K562 (cell line): ENCODE data around the gene ZNF544. TPM values are rescaled to one million over a fixed set of nuclear protein-coding genes. Genes with fewer than 3 reads are reported as not detected.
A peak's percentile ranks its signal among the peaks of the same experiment; 100 is the strongest.

ENCODE experiments used
- BCL6 ChIP-seq: fragments of 250-450 bp; sonication (Bioruptor Pico); IDR thresholded peaks from 2 replicates; pipeline ENCODE4 v1.4.0; 2020
- CREB1 ChIP-seq, 2 experiments: sonication (generic) in 1 of 2; formaldehyde crosslinking in 1 of 2; IDR thresholded peaks; 2 replicates each; pipeline versions ENCODE4 v1.6.1 to v1.8.0; 2012 to 2022; ENCODE audit warnings: inconsistent platforms in 1 of 2, mild to moderate bottlenecking in 1 of 2, missing genetic modification reagents in 1 of 2, moderate library complexity in 1 of 2
- FOXJ3 ChIP-seq: sonication (generic); formaldehyde crosslinking; IDR thresholded peaks from 2 replicates; pipeline ENCODE4 v1.4.0; 2020; ENCODE audit warnings: mild to moderate bottlenecking, missing genetic modification reagents
- NUFIP1 ChIP-seq: fragments of 450-650 bp; IDR thresholded peaks from 2 replicates; pipeline ENCODE4 v1.6.1; 2018; ENCODE audit not compliant: partially characterized antibody
- SIN3A ChIP-seq, 2 experiments: fragments of 150-350 bp in 1 of 2; IDR thresholded peaks; 2 replicates each; pipeline ENCODE4 v1.6.1; 2011 to 2016; ENCODE audit warnings: borderline replicate concordance in 2 of 2, low read depth in 2 of 2, low read length in 2 of 2, mild to moderate bottlenecking in 2 of 2, moderate library complexity in 2 of 2; ENCODE audit not compliant: control insufficient read depth in 1 of 2
- SIRT6 ChIP-seq: IDR thresholded peaks from one replicate; pipeline ENCODE4 v1.6.1; 2012; ENCODE audit warnings: low read depth, mild to moderate bottlenecking, control low read depth, inconsistent platforms, low read length, moderate library complexity
- SP1 ChIP-seq: sonication (generic); formaldehyde crosslinking; IDR thresholded peaks from 2 replicates; pipeline ENCODE4 v1.8.1; 2022; ENCODE audit warnings: mild to moderate bottlenecking, missing genetic modification reagents
- polyA plus RNA-seq, 8 experiments: library from polyadenylated mRNA; depleted of rRNA in 4 of 8; stranded (reverse) in 5 of 8; unstranded in 3 of 8; fragments of >200 nt; fragmentation: Nextera tagmentation in 2 of 8; fragmentation: Illumina TruSeq in 1 of 8; extraction: Ambion mirVana in 2 of 8; extraction: Trizol in 1 of 8; gene quantifications; 2 replicates each; pipeline versions ENCODE4 v1.2.1 to v1.2.3, GENCODE V29; 2011 to 2014; ENCODE audit warnings: inconsistent platforms in 1 of 8, missing spikeins in 1 of 8
- total RNA-seq, 7 experiments: library from RNA; depleted of rRNA in 6 of 7; stranded (reverse); fragments of >200 nt in 6 of 7; fragmentation: Illumina TruSeq in 2 of 7; extraction: Trizol in 2 of 7; gene quantifications; 2 replicates each; pipeline versions ENCODE4 v1.2.1 to v1.2.3, GENCODE V29; 2011 to 2021; ENCODE audit warnings: low replicate concordance in 1 of 7
- TF ChIP-seq, protein P1 (sequence below), 2 experiments: fragments of 450-650 bp in 1 of 2; sonication (generic) in 1 of 2; formaldehyde crosslinking in 1 of 2; IDR thresholded peaks; 2 replicates each; pipeline versions ENCODE4 v1.7.1 to v1.9.0; 2016 to 2022; ENCODE audit warnings: inconsistent platforms in 1 of 2, mild to moderate bottlenecking in 1 of 2, missing genetic modification reagents in 1 of 2

The ZNF544 gene
- total and polyA plus RNA-seq, 9 of the 15 experiments (the other 6 are each of a cell fraction or from before 2014, with no cell fraction given): 23.6 to 59.0 (median 41.4) TPM

DNA sequence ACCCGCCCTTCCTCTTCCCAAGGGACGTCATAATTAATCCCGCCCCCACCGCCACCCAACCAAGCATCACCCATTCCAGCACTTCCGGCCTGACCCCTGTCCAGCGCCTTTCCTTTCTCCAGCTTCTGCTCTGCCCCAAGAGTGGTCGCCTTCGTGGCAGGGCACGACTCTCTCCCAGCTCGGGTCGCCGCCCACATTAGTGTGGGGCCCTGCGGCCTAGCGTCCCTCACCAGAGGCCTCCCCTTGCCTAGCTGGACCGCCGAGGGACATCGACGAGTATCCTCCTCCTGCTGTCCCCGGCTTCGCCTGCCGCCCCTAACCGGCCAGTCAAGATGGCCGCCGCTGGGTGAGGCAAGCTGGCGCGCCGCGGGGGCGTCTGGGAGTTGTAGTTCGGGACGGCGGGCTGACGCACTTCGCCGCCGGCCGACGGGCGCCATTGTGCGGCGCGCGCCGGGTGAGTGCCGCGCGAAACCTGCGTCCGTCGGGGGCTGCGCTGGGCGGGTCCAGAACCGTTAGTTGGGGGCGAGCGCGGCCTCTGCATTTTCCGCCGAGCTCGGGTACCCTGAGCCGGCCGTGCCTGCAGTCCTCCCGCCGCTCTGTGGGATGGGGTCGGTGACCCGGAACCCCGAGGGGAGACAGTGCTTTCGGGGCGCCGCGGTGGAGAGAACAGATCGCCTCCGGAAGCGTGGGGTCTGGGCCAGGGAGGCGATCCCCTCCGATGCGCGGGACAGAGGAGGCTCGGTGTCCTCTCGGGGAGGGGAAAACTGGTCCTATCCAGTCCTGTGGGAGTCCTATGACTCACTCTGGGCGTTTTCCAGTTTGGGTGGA lies 45.5 kb upstream of the ZNF544 start, which contains the start of gene ZNF274 (continued):
- TF ChIP-seq, protein P1, sequence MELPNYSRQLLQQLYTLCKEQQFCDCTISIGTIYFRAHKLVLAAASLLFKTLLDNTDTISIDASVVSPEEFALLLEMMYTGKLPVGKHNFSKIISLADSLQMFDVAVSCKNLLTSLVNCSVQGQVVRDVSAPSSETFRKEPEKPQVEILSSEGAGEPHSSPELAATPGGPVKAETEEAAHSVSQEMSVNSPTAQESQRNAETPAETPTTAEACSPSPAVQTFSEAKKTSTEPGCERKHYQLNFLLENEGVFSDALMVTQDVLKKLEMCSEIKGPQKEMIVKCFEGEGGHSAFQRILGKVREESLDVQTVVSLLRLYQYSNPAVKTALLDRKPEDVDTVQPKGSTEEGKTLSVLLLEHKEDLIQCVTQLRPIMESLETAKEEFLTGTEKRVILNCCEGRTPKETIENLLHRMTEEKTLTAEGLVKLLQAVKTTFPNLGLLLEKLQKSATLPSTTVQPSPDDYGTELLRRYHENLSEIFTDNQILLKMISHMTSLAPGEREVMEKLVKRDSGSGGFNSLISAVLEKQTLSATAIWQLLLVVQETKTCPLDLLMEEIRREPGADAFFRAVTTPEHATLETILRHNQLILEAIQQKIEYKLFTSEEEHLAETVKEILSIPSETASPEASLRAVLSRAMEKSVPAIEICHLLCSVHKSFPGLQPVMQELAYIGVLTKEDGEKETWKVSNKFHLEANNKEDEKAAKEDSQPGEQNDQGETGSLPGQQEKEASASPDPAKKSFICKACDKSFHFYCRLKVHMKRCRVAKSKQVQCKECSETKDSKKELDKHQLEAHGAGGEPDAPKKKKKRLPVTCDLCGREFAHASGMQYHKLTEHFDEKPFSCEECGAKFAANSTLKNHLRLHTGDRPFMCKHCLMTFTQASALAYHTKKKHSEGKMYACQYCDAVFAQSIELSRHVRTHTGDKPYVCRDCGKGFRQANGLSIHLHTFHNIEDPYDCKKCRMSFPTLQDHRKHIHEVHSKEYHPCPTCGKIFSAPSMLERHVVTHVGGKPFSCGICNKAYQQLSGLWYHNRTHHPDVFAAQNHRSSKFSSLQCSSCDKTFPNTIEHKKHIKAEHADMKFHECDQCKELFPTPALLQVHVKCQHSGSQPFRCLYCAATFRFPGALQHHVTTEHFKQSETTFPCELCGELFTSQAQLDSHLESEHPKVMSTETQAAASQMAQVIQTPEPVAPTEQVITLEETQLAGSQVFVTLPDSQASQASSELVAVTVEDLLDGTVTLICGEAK (IDR thresholded peaks at IDR 0.05): peak; percentile 88
- TF ChIP-seq, protein P1 (CRISPR knock-in tag; IDR thresholded peaks at IDR 0.05): no peak
- TF ChIP-seq NUFIP1 (peak; percentile 71), FOXJ3 (CRISPR knock-in tag) (no peak), BCL6 (CRISPR knock-in tag) (no peak), CREB1 (IDR thresholded peaks at IDR 0.05) (peak; percentile 80), CREB1 (CRISPR knock-in tag; IDR thresholded peaks at IDR 0.05) (peak; percentile 86), SP1 (peak; percentile 91), SIRT6 (no peak), SIN3A (IDR thresholded peaks at IDR 0.05; ENCODE audit: borderline replicate concordance in 2 of 2, control insufficient read depth in 1 of 2, low read depth in 2 of 2, low read length in 2 of 2) (peak in 1 of 2 experiments; percentile 45; a peak in 1 of 4 replicates)
